GM12878 (cell line): ENCODE results near the gene WWOX. TPM values are rescaled to one million over a fixed set of nuclear protein-coding genes. Genes with fewer than 3 reads are reported as not detected.

Experiments used
- ATAC-seq: fragments of 200-7000 bp; cut with Tn5 transposase; 3 replicates; pipeline ENCODE4 v1.9.1; 2020; ENCODE audit warnings: mild to moderate bottlenecking, moderate library complexity
- BruUV-seq: library from RNA; stranded (reverse); fragments of 400-500 nt; replicated peaks from 2 replicates; lab custom pipeline; 2021; lab: Mats Ljungman, UMichigan
- CTCF ChIA-PET: fragments of 300-600 bp; sonication (Branson Sonifier 250); formaldehyde crosslinking; extraction: SDS; loops from one replicate; lab custom pipeline; 2021; ENCODE audit warnings: inconsistent platforms; lab: Yijun Ruan, JAX
- POLR2A ChIA-PET: fragments of 350-600 bp; formaldehyde crosslinking; extraction: SDS; loops from one replicate; lab custom pipeline; 2021; ENCODE audit warnings: inconsistent platforms; lab: Charles Lee
- RAD21 ChIA-PET: fragments of 300-600 bp; sonication (Branson Sonifier 250); formaldehyde crosslinking; loops from one replicate; lab custom pipeline; 2023; ENCODE audit warnings: antibody characterized with exemption; ENCODE audit not compliant: unreplicated experiment; lab: Charles Lee
- SMC1A ChIA-PET: fragments of 300-600 bp; sonication (Branson Sonifier 250); formaldehyde crosslinking; loops from one replicate; lab custom pipeline; 2023; ENCODE audit not compliant: unreplicated experiment, uncharacterized antibody; lab: Charles Lee
- DNase-seq: peaks from one replicate; pipeline ENCODE4 v3.0.0-alpha.2; 2011; ENCODE audit warnings: low read depth, low spot score
- FAIRE-seq: peaks from 3 replicates; lab custom pipeline; 2011; peaks lifted over from hg19 to GRCh38; lab: Jason Lieb, UNC
- H2AFZ ChIP-seq: 2 replicates; pipeline ENCODE4 v1.6.0; 2011; ENCODE audit warnings: low read depth, low read length, control low read depth; ENCODE audit not compliant: control insufficient read depth
- H3K27ac ChIP-seq: 2 replicates; pipeline ENCODE4 v1.5.1; 2011; ENCODE audit warnings: control low read depth; ENCODE audit not compliant: control insufficient read depth, insufficient read depth
- H3K27me3 ChIP-seq, 2 experiments: replicated peaks in 1 of 2; 2 replicates each; pipeline versions ENCODE4 v1.6.0 to v1.6.1; 2011; ENCODE audit warnings: low read length in 1 of 2; ENCODE audit not compliant: control insufficient read depth in 2 of 2, insufficient read depth in 2 of 2
- H3K36me3 ChIP-seq, 2 experiments: 2 replicates each; pipeline ENCODE4 v1.5.1; 2011; ENCODE audit warnings: low read length in 1 of 2; ENCODE audit not compliant: control insufficient read depth in 2 of 2, insufficient read depth in 2 of 2
- H3K4me1 ChIP-seq: 2 replicates; pipeline ENCODE4 v1.6.1; 2011; ENCODE audit warnings: mild to moderate bottlenecking, low read length, moderate library complexity, mixed read lengths; ENCODE audit not compliant: control insufficient read depth, insufficient read depth
- H3K4me2 ChIP-seq: 2 replicates; pipeline ENCODE4 v1.6.0; 2011; ENCODE audit warnings: control low read depth; ENCODE audit not compliant: control insufficient read depth, insufficient read depth
- H3K4me3 ChIP-seq: fragments of 200-600 bp; sonication (generic); 2 replicates; pipeline ENCODE4 v1.5.1; 2016
- H3K79me2 ChIP-seq: 2 replicates; pipeline ENCODE4 v1.6.0; 2011; ENCODE audit warnings: low read length; ENCODE audit not compliant: control insufficient read depth, insufficient read depth
- H3K9ac ChIP-seq: 2 replicates; pipeline ENCODE4 v1.8.0; 2011; ENCODE audit warnings: low read length, control low read depth, mixed read lengths; ENCODE audit not compliant: control insufficient read depth, insufficient read depth
- H3K9me3 ChIP-seq: replicated peaks from 3 replicates; pipeline ENCODE4 v1.5.1; 2011; ENCODE audit warnings: mild to moderate bottlenecking, low read length; ENCODE audit not compliant: control insufficient read depth, insufficient read depth
- H4K20me1 ChIP-seq: 2 replicates; pipeline ENCODE4 v1.6.0; 2011; ENCODE audit not compliant: control insufficient read depth, insufficient read depth
- RFX5 ChIP-seq: IDR thresholded peaks from 2 replicates; pipeline ENCODE4 v1.6.1; 2011; ENCODE audit warnings: low read depth, low read length, improper control_type of control experiment
- ZBTB40 ChIP-seq: fragments of 450-650 bp; IDR thresholded peaks from 2 replicates; pipeline ENCODE4 v1.6.1; 2016; ENCODE audit warnings: mild to moderate bottlenecking, moderate library complexity, borderline replicate concordance
- WGBS: methylation state at CpG from one replicate; pipeline ENCODE4 v1.1.6; 2016; ENCODE audit warnings: low lambda C conversion rate; ENCODE audit not compliant: insufficient replicate concordance, insufficient coverage; ENCODE audit errors: missing lambda C conversion rate; 5-methylcytosine and 5-hydroxymethylcytosine counted together
- in situ Hi-C: fragments of 300-500 bp; cut with MboI; formaldehyde crosslinking; loops from 9 replicates; pipeline ENCODE4 v1.14.3; 2018; ENCODE audit warnings: mixed read lengths
- intact Hi-C: fragments of 100-400 bp; cut with micrococcal nuclease; formaldehyde crosslinking; loops from one replicate; pipeline ENCODE4 v1.14.2; 2022; ENCODE audit not compliant: unreplicated experiment
- polyA plus RNA-seq, 11 experiments: library from polyadenylated mRNA; depleted of rRNA in 4 of 11; unstranded in 6 of 11; stranded (reverse) in 5 of 11; fragments of >200 nt; fragmentation: Nextera tagmentation in 4 of 11; fragmentation: Illumina TruSeq in 1 of 11; extraction: Ambion mirVana in 4 of 11; extraction: Trizol in 1 of 11; gene quantifications; 1 replicate in 1 of 11; 2 replicates in 10 of 11; pipeline versions ENCODE4 v1.2.1 to v1.2.3, GENCODE V29; 2011 to 2016; ENCODE audit warnings: inconsistent platforms in 2 of 11, missing spikeins in 2 of 11, low read depth in 1 of 11
- total RNA-seq, 4 experiments: library from RNA; depleted of rRNA in 3 of 4; stranded (reverse); fragments of >200 nt in 3 of 4; fragmentation: Illumina TruSeq in 1 of 4; extraction: Trizol in 1 of 4; gene quantifications; 2 replicates each; pipeline versions ENCODE4 v1.2.1 to v1.2.3, GENCODE V29; 2013 to 2021

The WWOX gene
- total and polyA plus RNA-seq, 10 of the 15 experiments (the other 5 are each of a cell fraction or from before 2014, with no cell fraction given), result 2.8 to 24.4 (median 17.8) TPM

- CTCF ChIA-PET, result interaction anchor here (1.6 kb wide), 1 partner anchor 271 kb away, joined by 4 read pairs; no protein-coding TSS in a partner anchor
- no peak for DNase-seq
- H3K27me3 ChIP-seq, result no peaks in the 10 kb centered on the region
- TF ChIP-seq ZBTB40 (no peak), RFX5 (no peak)
- TF ChIP-seq, all 136 proteins: peak for 0
- ATAC-seq (no peak), FAIRE-seq (no peak)
- H3K79me2 ChIP-seq, result no peaks in the 10 kb centered on the region
- no peaks in the 10 kb centered on the region for H3K9me3 ChIP-seq
- no peak overlapping the region for H2AFZ ChIP-seq
- BruUV-seq, result no TSS peak
- ChIA-PET SMC1A (no interaction called here), POLR2A (no interaction called here), RAD21 (no interaction called here)
- in situ Hi-C loops, result no loop called here
- H3K36me3 ChIP-seq, result no peaks in the 10 kb centered on the region
- no peak overlapping the region for H3K9ac ChIP-seq
- H3K4me2 ChIP-seq, result no peak overlapping the region
- H3K27ac ChIP-seq, result no peak overlapping the region
- H3K4me3 ChIP-seq, result no peak overlapping the region
- WGBS, result 72% methylated on average over 10 of the region's 10 CpGs
- no peaks in the 10 kb centered on the region for H4K20me1 ChIP-seq
- peaks cover 3% of the 10 kb centered on the region for H3K4me1 ChIP-seq
- intact Hi-C loops, result no loop called here
Observed at GRCh38 chr16:78499399-78499798, 399.9 kb downstream of the WWOX start.
